Gastroesophageal sphincter (tissue), 4 donors: ENCODE data around the gene ZMYND12. TPM values are rescaled to one million over a fixed set of nuclear protein-coding genes. Genes with fewer than 3 reads are reported as not detected.

Experiments
- ATAC-seq: fragments of 150-250 bp; one replicate; pipeline ENCODE4 v1.9.1; 2016; ENCODE audit warnings: mild to moderate bottlenecking, moderate library complexity
- H3K27ac ChIP-seq, 4 donors: fragments of 200-600 bp; sonication (generic) in 3 of 4; 1 replicate in 3 of 4; 2 replicates in 1 of 4; pipeline ENCODE4 v1.5.1; 2016 to 2019
- H3K27me3 ChIP-seq: fragments of 200-600 bp; sonication (generic); one replicate; pipeline ENCODE4 v1.5.1; 2019
- H3K36me3 ChIP-seq, 2 donors: fragments of 200-600 bp; sonication (generic); one replicate each; pipeline ENCODE4 v1.5.1; 2019; ENCODE audit warnings: control low read depth in 1 of 2
- H3K4me1 ChIP-seq, 3 donors: fragments of 200-600 bp; sonication (generic); 1 replicate in 2 of 3; 2 replicates in 1 of 3; pipeline ENCODE4 v1.5.1; 2016 to 2019; ENCODE audit warnings: control low read depth in 2 of 3
- H3K4me3 ChIP-seq, 2 donors: fragments of 200-600 bp; sonication (generic); one replicate each; pipeline ENCODE4 v1.5.1; 2019; ENCODE audit warnings: mild to moderate bottlenecking in 1 of 2, moderate library complexity in 1 of 2
- H3K9me3 ChIP-seq, 3 donors: fragments of 200-600 bp; sonication (generic); one replicate each; pipeline ENCODE4 v1.5.1; 2017 to 2019; ENCODE audit warnings: control low read depth in 2 of 3
- CTCF ChIP-seq, 4 experiments: fragments of 200-600 bp in 2 of 4; fragments of 450-650 bp in 2 of 4; sonication (generic) in 1 of 4; IDR thresholded peaks; one replicate each; pipeline ENCODE4 v1.5.1; 2017 to 2019; ENCODE audit warnings: antibody characterized with exemption in 4 of 4, mild to moderate bottlenecking in 2 of 4, moderate library complexity in 2 of 4
- EP300 ChIP-seq: sonication (generic); formaldehyde crosslinking; IDR thresholded peaks from one replicate; pipeline ENCODE4 v1.6.1; 2017; ENCODE audit warnings: antibody characterized with exemption, mild to moderate bottlenecking
- POLR2A ChIP-seq, 2 donors: fragments of 450-650 bp; IDR thresholded peaks; one replicate each; pipeline ENCODE4 v1.6.1; 2017; ENCODE audit warnings: antibody characterized with exemption in 2 of 2, mild to moderate bottlenecking in 2 of 2, moderate library complexity in 1 of 2
- POLR2AphosphoS5 ChIP-seq: sonication (generic); formaldehyde crosslinking; IDR thresholded peaks from one replicate; pipeline ENCODE4 v1.6.1; 2017; ENCODE audit warnings: antibody characterized with exemption
- WGBS, 2 donors: methylation state at CpG; one replicate each; pipeline ENCODE4 v1.1.5; 2018; ENCODE audit warnings: low coverage in 1 of 2; 5-methylcytosine and 5-hydroxymethylcytosine counted together
- total RNA-seq, 4 donors: library from RNA; depleted of rRNA; stranded (reverse); fragments of >200 nt; gene quantifications; one replicate each; pipeline ENCODE4 v1.1.0, GENCODE V29; 2016

ZMYND12 gene
- total RNA-seq, 4 donors from 2014 or later: 0.31 to 1.9 TPM; not detected in 2

GRCh38 chr1:42449256-42449655 lies 6.6 kb downstream of the ZMYND12 start:
- Histone ChIP-seq H3K27ac (no peak overlapping the region), H3K27me3 (no peaks in the 10 kb centered on the region), H3K9me3 (no peaks in the 10 kb centered on the region), H3K4me3 (no peak overlapping the region), H3K36me3 (no peaks in the 10 kb centered on the region), H3K4me1 (no peaks in the 10 kb centered on the region)
- ATAC-seq: no peak
- TF ChIP-seq POLR2A (IDR thresholded peaks at IDR 0.05): no peak
- TF ChIP-seq CTCF (IDR thresholded peaks at IDR 0.05): no peak
- TF ChIP-seq POLR2AphosphoS5: no peak
- no peak for TF ChIP-seq EP300

- H3K4me3 ChIP-seq: no peak overlapping the region
- no peak for TF ChIP-seq POLR2A (IDR thresholded peaks at IDR 0.05)
- TF ChIP-seq POLR2AphosphoS5: no peak
- no peak for TF ChIP-seq CTCF (IDR thresholded peaks at IDR 0.05)
- no peak for TF ChIP-seq EP300
- H3K9me3 ChIP-seq: no peaks in the 10 kb centered on the region
- H3K27me3 ChIP-seq: no peaks in the 10 kb centered on the region
- 12% methylated on average over 2 of the region's 2 CpGs; no CpG with 5 or more reads in 1 of the 2 donors for WGBS, 2 donors
- H3K4me1 ChIP-seq: no peaks in the 10 kb centered on the region
- no peaks in the 10 kb centered on the region for H3K36me3 ChIP-seq
- no peak overlapping the region for H3K27ac ChIP-seq
- ATAC-seq: no peak
Observed at GRCh38 chr1:42442662-42443061, 13.2 kb downstream of the ZMYND12 start.

- no peaks in the 10 kb centered on the region for H3K27me3 ChIP-seq
- no peaks in the 10 kb centered on the region for H3K4me1 ChIP-seq
- no peak overlapping the region for H3K27ac ChIP-seq
- H3K9me3 ChIP-seq: no peaks in the 10 kb centered on the region
- TF ChIP-seq CTCF (IDR thresholded peaks at IDR 0.05) (no peak), POLR2A (IDR thresholded peaks at IDR 0.05) (no peak), POLR2AphosphoS5 (no peak)
- no peaks in the 10 kb centered on the region for H3K36me3 ChIP-seq
- ATAC-seq: no peak
- WGBS, 2 donors: 100% methylated on average over 1 of the region's 2 CpGs; no CpG with 5 or more reads in 1 of the 2 donors
- H3K4me3 ChIP-seq: no peak overlapping the region
Observed at GRCh38 chr1:42439940-42440339, 15.9 kb downstream of the ZMYND12 start.

- no peaks in the 10 kb centered on the region for H3K4me1 ChIP-seq
- H3K36me3 ChIP-seq: no peaks in the 10 kb centered on the region
- 90% methylated on average over 2 of the region's 4 CpGs; no CpG with 5 or more reads in 1 of the 2 donors for WGBS, 2 donors
Observed at GRCh38 chr1:42434340-42434739, 21.5 kb downstream of the ZMYND12 start.

More at GRCh38 chr1:42434340-42434739, 21.5 kb downstream of the ZMYND12 start:
- H3K27ac ChIP-seq: no peak overlapping the region
- no peaks in the 10 kb centered on the region for H3K9me3 ChIP-seq
- no peak overlapping the region for H3K4me3 ChIP-seq
- TF ChIP-seq POLR2AphosphoS5 (no peak), CTCF (IDR thresholded peaks at IDR 0.05) (no peak), EP300 (no peak), POLR2A (IDR thresholded peaks at IDR 0.05) (no peak)
- no peaks in the 10 kb centered on the region for H3K27me3 ChIP-seq
- ATAC-seq: no peak
